ENCODE results near the gene HOXB4.

HOXB4 gene

DNA sequence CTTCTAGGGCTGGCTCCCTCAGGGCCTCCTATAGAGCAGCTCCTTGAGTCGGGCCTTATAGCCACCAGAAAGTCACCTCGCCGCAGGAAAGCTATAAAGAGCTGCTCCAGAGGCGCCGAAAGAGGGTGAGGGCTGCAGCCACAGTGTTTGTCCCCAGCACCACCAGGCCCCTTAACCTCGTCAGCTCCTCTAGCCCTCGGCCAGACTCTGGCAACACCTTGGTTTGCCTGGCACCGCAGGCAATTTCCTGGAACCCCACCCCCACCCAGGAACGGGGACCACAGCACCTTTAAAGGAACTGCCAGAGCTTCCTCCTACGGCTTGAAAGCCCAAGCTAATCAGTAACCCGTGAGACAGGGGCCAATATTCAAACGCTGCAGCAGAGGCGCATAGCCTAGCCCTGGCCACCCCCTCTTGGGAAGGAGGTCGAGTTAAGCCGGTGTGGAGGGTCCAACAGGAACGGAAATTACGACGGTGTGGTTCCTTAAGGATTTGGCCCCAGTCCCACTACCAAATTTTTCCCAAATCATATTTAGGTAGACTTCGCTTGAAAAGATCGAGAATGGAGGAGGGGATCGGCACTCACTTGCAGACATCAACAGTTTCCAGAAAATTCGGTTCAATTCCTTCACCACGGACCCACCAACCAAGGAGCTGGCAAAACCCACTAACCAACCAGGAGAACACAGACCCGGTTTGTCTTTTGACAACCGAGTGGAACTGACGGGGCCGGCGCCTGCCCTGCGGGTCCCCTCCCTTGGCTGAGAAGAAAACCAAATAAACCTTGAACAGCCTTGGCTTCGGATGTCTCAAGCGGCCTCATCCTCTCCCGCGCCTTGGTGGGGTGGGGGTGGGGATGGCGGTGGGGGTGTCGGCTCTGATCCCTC is 23.6 kb upstream of the HOXB4 start:
- in situ Hi-C loops (cut with MboI; ENCODE audit: low sequenced_read_pairs): no loop called here

DNA sequence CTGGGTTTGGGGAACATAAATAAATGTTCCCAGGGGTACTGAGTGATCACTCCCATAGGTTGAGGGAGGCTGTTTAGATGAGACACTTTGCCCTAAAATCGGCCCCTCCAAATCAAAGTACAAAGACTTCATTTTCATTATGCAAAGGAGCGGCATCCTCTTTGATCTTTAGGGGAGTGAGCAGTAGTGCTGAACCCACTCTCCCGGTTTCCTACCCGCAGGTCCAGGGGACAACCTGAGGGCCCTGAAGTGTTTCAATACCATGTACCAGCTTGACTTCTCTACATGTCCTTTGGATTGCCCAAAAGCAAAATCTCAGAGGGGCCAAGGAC is 23.0 kb upstream of the HOXB4 start:
- in situ Hi-C loops (cut with MboI; ENCODE audit: low sequenced_read_pairs): no loop called here

DNA sequence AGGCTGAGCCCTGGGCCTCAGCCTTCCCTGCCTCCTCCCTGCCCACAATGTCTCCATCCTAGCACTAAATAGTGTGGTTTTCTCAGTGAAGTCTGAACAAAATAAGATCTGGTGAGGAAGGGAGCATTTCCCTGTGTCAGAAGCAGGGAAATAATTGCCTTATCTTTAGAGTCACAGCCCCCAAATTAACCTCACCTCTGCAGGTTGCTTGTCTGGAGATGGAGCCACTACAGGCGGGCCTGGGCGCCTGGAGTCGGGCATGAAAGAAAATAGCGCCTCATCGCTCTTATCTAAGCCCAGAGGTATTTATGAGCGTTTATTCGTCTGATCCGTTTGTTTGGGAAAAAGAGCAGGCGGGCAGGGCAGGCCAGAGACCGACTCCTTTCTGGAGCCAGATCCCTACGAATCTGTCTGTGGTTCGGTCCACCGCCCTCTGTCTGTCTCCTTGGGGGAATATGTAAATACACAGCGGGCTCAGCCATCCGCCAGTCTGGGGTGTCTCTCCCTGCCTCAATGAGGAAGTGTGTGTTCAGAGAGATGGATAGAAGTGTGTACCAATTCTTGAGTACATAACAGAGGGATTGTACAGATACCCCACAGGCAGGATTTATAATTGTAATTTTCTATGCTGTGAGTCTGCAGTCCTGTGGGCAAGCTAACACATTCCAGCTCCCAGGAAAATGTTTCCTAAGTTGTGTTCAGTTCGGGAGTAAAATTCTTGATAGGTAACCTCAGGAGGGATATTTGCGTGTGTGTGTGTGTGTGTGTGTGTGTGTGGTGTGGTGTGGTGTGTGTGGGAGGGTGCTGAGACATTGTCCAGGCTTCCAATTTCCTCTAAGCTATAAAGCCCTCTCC is 22.3 kb upstream of the HOXB4 start:
- in situ Hi-C loops (cut with MboI; ENCODE audit: low sequenced_read_pairs): no loop called here

DNA sequence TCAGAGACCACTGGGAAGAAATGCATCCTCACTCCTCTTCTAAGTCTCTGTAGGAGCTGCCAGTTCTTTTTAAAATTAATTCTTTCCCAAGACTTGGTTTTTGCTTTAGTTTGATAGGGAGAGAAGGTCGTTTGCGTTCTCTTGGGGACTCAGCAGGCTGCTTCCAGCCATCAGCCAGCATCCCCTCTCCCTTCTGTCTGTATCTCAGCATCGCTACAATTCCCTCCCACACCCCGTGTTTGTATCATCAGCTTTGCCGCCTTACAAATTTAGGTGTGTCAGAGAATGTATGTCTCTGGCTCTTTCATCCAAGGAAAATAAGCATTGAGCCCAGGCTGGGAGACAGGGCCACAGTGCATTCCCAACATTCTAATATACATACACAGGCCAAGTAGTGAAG is 21.2 kb upstream of the HOXB4 start:
- in situ Hi-C loops (cut with MboI; ENCODE audit: low sequenced_read_pairs): loop anchor here (10.0 kb wide), 1 partner anchor 265 kb away; no protein-coding TSS in a partner anchor

DNA sequence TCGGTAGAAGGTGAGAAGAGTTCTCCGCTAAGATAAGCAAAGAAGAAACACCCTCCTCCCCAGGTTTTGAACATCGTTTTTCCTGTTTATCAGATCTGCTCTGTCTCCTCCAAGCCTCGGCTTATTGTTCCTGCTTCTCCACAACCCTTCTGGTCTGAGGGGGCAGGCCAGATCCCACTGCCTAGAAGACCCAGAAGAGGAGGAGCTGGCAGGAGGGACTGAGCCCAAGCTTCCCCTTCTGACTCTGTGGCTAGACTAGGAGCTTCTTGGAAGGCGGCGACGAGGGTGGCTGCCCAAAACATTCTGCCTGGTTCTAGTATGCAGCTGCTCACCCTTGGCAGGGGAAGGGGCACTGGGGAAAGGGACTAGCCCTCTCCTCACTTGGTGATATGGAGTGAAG is 20.6 kb upstream of the HOXB4 start:
- in situ Hi-C loops (cut with MboI; ENCODE audit: low sequenced_read_pairs): loop anchor here (10.0 kb wide), 1 partner anchor 264 kb away; no protein-coding TSS in a partner anchor

DNA sequence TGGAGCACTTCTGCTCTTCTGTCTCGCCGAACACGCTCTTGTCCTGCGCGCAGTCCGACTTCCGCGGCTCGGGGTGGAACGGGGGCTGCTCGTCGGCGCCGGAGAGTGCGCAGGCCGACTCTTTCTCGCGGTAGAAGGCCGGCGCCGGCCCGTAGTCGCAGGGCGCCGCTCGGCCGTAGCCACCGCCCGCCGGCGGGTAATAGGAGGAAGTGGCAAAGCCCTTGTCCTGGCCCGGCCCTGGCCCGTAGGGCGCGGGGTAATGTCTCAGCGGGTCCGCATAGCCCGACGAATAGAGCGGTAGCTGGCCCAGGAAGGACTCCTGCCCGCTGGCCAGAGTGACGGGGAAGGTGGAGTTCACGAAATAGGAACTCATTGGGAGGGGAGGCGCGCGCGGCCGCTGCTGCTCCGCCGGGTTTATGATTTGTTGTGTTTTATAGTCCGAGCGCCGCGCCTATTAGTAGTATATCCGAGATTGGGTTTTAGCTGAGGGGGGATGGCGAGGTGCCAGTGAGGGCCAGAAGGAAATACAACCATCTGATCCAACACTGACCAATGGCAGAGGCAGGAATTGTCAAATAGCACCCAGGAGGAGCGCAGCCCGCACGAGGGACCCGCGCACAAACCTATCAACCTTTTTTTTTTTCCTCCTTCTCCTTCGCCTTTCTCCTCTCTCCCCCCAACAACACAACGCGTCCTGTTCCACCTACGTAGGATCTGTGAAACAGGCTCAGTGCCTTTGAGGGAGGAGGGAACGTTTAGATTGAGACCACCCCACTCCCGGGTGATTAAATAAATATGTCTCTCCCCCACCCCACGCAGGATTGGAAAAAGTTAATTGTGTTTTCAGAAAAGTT is 19.9 kb upstream of the HOXB4 start:
- in situ Hi-C loops (cut with MboI; ENCODE audit: low sequenced_read_pairs): loop anchor here (10.0 kb wide), 1 partner anchor 263 kb away; no protein-coding TSS in a partner anchor

DNA sequence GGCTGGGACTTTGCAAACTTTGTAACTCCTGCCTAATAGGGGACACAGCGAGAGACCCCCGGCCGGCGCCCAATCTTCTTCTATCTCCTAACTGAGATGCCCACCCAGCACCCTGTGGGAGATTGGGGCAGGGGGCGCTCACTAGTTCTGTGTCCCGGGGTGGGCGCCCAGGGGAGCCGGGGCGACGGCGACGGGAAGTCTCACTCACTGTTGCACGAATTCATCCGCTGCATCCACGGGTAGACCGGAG is 19.3 kb upstream of the HOXB4 start:
- in situ Hi-C loops (cut with MboI; ENCODE audit: low sequenced_read_pairs): loop anchor here (10.0 kb wide), 1 partner anchor 263 kb away; no protein-coding TSS in a partner anchor

DNA sequence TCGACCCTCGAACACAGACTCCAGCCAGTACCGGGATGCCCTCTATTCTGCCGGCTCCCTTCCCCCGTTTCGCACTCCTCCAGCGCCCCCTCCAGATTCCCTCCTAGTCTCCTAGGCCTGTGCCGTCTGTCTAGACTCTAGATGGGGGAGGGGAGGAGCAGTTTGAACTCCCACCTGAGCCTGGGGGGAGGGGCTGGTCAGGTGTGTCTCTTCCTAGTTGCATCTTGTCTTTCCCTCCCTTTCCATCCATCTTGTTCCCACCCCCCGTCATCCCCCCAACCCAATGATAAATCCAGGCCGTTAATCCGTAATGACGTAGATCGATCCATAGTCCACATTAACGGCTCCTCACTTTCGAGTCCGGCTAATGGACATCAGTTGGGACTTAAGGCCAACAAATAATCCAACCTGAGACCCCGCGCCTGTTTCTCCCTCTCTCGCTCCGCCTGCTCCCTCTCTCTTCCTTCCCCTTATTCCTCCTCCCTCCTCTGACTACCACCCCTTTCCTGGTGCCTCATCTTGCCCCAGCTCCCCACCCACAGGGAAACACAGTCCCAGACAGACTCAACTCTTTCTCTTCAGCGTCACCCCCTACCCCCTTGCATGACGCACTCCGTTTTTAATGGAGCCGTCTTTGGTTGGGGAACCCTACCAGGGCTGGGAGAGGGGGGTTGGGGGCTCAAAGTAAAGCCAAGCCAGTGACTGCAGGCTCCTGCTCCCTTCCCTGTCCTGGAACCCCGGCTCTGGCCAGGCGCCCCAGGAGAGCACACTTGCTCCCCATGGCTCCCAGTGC is 18.8 kb upstream of the HOXB4 start:
- in situ Hi-C loops (cut with MboI; ENCODE audit: low sequenced_read_pairs): loop anchor here (10.0 kb wide), 1 partner anchor 262 kb away; no protein-coding TSS in a partner anchor

DNA sequence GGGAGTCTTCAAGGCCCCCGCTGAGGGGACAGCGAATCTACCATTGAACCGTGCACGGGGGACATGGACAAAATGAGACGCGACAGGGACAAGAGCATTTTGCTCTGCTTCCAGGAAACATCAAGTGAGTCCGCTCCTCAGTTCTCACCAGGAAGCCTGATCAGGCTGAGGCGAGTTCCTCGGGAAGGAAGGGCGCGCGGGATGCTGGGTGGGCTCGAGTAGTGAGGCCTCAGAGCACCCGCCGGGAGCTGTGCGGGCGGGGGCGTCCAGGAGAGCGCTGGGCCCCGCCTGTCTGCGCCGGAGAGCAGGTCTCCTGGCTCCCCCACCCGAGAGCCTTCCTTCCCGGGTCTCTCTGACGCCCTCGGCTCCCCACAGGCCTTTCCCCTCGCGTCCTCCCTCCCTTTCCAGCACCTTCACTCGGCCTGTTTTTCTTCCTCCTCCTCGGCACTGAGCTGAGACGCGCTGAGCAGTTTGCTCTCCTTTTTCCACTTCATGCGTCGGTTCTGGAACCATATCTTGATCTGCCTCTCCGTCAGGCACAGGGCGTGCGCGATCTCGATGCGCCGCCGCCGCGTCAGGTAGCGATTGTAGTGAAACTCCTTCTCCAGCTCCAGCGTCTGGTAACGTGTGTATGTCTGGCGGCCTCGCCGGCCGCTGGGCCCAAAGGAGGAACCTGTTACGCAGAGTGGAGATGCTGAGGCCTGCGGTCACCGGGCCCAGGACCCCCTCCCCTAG is 18.0 kb upstream of the HOXB4 start:
- in situ Hi-C loops (cut with MboI; ENCODE audit: low sequenced_read_pairs): loop anchor here (10.0 kb wide), 1 partner anchor 261 kb away; no protein-coding TSS in a partner anchor

DNA sequence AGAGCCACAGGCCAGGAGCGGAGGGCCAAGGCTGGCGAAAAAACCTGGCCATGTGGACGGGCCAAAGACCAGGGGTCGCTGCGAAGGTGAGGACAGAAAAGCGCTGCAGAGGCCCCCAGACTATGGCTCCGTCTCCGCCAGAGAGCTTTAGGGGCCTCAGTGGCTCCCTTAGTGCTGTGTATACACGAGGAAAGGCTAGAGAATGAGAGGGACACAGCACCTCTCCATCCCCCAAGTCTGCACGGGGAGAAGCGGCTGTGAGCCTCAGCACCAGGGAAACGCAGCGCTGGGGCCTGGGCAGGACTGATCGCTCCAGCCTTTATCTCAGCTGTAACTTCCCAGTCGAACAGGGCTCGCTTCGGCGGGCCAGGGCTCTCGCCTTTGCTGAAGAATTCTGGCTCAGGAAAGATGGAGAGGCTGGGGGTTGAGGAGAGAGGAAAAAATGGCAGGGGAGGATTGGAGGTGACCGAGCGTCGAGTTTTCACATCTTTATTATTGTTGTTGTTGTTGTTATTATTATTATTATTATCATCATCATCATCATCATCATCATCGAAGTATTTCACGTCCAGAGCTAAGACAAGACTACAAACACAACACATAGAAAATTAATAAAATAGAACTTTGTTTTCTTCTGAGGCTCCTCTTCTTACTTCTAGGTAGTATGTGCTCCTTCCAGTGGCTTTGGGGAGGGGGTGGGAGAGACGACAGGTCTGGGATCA is 17.3 kb upstream of the HOXB4 start:
- in situ Hi-C loops (cut with MboI; ENCODE audit: low sequenced_read_pairs): loop anchor here (10.0 kb wide), 1 partner anchor 261 kb away; no protein-coding TSS in a partner anchor

DNA sequence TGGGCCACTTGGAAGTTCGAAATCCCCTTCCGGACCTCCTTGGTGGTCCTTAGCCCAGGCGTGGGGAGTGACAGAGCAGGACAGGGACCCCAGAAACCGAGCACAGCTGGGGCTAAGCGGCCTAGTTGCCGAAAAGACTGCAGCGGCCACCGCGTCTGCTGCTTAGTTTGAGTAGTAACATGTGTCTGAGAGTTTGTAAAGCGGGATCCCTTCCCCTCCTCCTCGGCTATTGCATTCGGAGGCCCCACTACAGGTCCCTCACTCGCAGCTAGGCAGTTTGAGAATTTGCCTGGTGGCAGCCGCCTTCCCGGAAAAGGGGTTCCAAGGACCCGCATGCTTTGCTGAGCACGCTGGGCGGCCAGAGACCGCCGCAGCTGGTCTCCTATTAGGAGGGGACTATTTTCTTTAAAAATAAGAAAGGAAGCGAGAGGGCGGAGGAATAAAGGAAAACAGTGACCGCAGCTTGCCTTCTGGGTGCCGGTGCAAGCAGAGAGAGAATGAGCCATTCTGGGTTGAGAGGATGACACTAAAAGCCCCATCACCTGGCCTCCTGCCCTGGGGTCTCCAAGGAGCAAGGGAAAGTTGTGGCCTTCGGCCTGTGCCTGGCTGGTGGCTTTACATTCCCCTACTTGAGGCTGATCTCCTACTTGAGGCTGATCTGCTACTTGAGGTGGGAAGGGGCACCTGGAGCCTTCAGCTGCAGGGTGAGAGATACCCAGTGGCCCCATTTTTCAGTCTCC is 16.6 kb upstream of the HOXB4 start:
- in situ Hi-C loops (cut with MboI; ENCODE audit: low sequenced_read_pairs): loop anchor here (10.0 kb wide), 1 partner anchor 260 kb away; no protein-coding TSS in a partner anchor

DNA sequence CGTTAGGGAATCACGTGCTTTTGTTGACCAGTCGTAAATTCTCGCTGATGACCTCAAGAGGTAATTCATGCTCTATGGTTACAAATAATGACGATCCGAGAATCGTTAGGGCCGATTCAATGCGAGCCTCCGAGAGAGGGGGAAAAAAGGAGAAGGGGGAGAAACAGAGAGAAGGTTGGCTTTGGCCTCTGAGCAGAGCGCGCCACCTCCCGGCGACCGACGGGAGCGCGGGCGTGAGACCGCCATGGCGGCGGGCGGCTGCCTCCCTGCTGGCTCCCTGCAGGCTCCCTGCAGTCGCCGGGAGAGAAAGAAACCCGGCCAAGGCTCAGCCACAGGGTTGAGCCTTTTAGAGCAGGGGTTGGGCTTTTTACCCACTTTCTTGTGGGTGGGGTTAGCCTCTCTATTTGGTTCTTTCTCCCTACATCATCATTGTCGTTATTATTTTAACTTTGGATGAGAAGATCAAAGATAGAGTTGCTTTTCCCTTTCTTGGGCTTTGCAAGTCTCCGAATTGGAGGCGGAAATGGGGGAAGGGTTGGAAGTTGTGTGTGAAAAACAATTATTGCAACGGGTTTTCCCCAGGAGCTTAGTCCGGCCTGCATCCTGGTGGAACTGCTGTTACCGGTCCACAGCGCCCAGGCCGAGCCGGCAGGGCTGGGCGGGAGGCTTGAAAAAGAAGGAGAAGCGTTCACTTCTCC is 15.8 kb upstream of the HOXB4 start:
- in situ Hi-C loops (cut with MboI; ENCODE audit: low sequenced_read_pairs): loop anchor here (10.0 kb wide), 1 partner anchor 259 kb away; no protein-coding TSS in a partner anchor

DNA sequence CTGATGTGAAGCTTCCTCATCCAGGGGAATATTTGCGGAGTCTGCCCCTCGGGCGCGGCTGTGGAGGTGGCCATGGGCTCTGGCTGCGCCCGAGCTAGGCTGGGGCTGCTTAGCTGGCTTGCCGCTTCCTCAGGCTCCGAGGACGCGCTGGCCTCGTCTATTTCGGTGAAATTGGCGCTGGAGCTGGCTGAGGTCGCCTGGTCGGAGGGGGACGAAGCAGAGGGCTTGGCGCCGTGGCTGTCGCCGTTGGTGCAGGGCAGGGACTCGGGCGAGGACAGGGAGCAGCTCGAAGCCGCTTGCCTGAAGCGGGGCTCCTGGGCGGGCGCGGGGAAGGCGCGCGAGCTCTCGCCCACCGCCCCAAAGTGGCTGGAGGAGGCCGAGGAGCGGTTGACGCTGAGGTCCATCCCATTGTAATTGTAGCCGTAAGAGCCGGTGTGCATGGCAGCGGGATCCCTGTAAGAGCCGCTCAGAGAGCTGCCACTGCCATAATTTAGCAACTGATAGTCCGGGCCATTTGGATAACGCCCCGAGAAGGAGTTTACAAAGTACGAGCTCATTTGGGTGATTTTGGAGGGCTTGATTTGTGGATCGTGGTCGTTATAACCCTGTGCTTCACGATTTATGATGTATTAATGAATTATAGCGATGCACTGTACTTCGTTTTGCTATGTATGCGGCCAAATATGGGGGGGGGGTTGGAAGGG is 15.1 kb upstream of the HOXB4 start, which contains the start of gene HOXB5:
TSS of gene HOXB5 (minus strand) at position 654 of the 704 bp plus-strand sequence. CDS start at position 557, 97 bp downstream.
- in situ Hi-C loops (cut with MboI; ENCODE audit: low sequenced_read_pairs): loop anchor here (10.0 kb wide), 1 partner anchor 258 kb away; no protein-coding TSS in a partner anchor

DNA sequence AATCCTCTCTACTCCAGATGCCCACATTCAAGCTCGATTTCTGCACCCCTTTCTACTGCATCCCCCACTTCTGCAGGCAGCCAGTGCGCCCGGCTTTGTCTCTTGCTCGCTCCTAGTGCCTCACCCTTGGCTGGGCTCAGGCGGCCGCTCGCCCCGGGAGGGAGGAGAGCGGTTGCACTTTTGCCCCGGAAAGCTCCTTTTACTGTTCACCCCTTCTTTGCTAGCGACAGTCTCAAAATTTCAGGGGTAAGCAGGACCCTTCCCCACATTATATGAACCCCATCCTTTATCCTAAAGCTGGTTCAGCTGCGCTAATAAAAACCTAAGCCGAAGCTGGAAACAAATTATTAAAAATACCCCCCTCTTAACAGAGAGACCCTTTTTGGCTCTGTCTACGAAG is 14.4 kb upstream of the HOXB4 start:
- in situ Hi-C loops (cut with MboI; ENCODE audit: low sequenced_read_pairs): loop anchor here (10.0 kb wide), 1 partner anchor 258 kb away; no protein-coding TSS in a partner anchor

DNA sequence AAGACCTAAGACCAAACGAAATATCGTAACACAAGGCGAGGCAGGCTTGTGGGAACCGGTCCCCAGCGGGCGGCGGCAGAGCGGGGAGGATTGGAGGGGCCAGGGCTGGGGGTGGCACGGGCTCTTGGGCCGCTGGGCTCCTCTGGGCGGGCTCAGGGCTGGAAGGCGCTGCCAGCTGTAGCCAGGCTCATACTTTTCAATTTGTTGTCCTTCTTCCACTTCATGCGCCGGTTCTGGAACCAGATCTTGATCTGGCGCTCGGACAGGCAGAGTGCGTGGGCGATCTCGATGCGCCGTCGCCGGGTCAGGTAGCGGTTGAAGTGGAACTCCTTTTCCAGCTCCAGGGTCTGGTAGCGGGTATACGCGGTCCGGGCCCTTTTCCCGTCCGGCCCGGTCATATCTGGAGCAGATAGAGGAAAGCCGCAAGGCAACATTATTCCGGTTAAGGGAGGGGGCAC is 13.9 kb upstream of the HOXB4 start:
- in situ Hi-C loops (cut with MboI; ENCODE audit: low sequenced_read_pairs): loop anchor here (10.0 kb wide), 1 partner anchor 257 kb away; no protein-coding TSS in a partner anchor

All from HL-60/S4 treated with phorbol 12-myristate 13-acetate at 8.2 ng/mL for 4 days and 3 days (cell line).